ENCODE measurements around the gene CD84.
"Not testable (repeated sequence)": the region's sequence is repeated elsewhere in the genome, so short reads cannot be mapped to it uniquely, and the experiment has no call there.

DNA sequence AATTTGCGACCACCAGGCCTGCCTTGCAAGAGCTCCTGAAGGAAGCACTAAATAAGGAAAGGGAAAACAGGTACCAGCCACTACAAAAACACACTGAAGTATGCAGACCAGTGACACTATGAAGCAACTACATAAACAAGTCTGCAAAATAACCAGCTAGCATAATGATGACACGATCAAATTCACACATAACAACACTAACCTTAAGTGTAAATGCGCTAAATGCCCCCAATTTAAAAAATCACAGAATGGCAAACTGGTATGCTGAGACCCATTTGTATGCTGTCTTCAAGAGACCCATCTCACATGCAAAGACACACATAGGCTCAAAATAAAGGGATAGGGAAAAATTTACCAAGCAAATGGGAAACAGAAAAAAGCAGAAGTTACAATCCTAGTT lies 19.9 kb downstream of the CD84 start:
- not testable (repeated sequence) for TF ChIP-seq POLR2A (IDR thresholded peaks at IDR 0.05)
- TF ChIP-seq, protein P1, sequence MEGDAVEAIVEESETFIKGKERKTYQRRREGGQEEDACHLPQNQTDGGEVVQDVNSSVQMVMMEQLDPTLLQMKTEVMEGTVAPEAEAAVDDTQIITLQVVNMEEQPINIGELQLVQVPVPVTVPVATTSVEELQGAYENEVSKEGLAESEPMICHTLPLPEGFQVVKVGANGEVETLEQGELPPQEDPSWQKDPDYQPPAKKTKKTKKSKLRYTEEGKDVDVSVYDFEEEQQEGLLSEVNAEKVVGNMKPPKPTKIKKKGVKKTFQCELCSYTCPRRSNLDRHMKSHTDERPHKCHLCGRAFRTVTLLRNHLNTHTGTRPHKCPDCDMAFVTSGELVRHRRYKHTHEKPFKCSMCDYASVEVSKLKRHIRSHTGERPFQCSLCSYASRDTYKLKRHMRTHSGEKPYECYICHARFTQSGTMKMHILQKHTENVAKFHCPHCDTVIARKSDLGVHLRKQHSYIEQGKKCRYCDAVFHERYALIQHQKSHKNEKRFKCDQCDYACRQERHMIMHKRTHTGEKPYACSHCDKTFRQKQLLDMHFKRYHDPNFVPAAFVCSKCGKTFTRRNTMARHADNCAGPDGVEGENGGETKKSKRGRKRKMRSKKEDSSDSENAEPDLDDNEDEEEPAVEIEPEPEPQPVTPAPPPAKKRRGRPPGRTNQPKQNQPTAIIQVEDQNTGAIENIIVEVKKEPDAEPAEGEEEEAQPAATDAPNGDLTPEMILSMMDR (IDR thresholded peaks at IDR 0.05 in 4 of 5, conservative IDR thresholded peaks at IDR 0.05 in 1 of 5), result not testable (repeated sequence)
